H1 (cell line): ENCODE results near the gene TMSB15B. TPM values are rescaled to one million over a fixed set of nuclear protein-coding genes. Genes with fewer than 3 reads are reported as not detected.

Experiments
- CHD7 ChIP-seq: fragments of 300-600 bp; sonication (generic); IDR thresholded peaks from 2 replicates; pipeline ENCODE4 v1.7.1; 2012; ENCODE audit warnings: low read length, moderate library complexity, mild to moderate bottlenecking, inconsistent platforms; ENCODE audit not compliant: insufficient replicate concordance
- CTCF ChIP-seq, 3 experiments: IDR thresholded peaks; 1 replicate in 2 of 3; 2 replicates in 1 of 3; pipeline versions ENCODE4 v1.5.1 to v1.6.1; 2011; ENCODE audit warnings: low read length in 3 of 3, mild to moderate bottlenecking in 3 of 3, inconsistent platforms in 2 of 3, low read depth in 1 of 3, moderate library complexity in 1 of 3; ENCODE audit not compliant: insufficient read depth in 1 of 3; ENCODE audit errors: control extremely low read depth in 1 of 3
- KDM5A ChIP-seq: fragments of 200-600 bp; IDR thresholded peaks from 2 replicates; pipeline ENCODE4 v1.7.1; 2012; ENCODE audit warnings: mild to moderate bottlenecking, low read length, inconsistent platforms, mixed read lengths
- RAD21 ChIP-seq, 2 experiments: IDR thresholded peaks in 1 of 2; conservative IDR thresholded peaks in 1 of 2; 2 replicates each; pipeline ENCODE4 v1.6.1; 2011; ENCODE audit warnings: low read depth in 2 of 2, low read length in 2 of 2, improper control_type of control experiment in 1 of 2, inconsistent platforms in 1 of 2, mild to moderate bottlenecking in 1 of 2, moderate library complexity in 1 of 2
- SIN3A ChIP-seq, 2 experiments: IDR thresholded peaks in 1 of 2; conservative IDR thresholded peaks in 1 of 2; 2 replicates each; pipeline ENCODE4 v1.6.1; 2011 to 2012; ENCODE audit warnings: low read length in 2 of 2, improper control_type of control experiment in 1 of 2, low read depth in 1 of 2, mild to moderate bottlenecking in 1 of 2
- polyA plus RNA-seq, 7 experiments: library from polyadenylated mRNA; depleted of rRNA in 3 of 7; stranded (reverse) in 5 of 7; unstranded in 2 of 7; fragments of >200 nt in 5 of 7; fragments of 200-250 nt in 2 of 7; gene quantifications; 1 replicate in 5 of 7; 2 replicates in 1 of 7; 4 replicates in 1 of 7; pipeline versions ENCODE4 v1.2.1 to v1.2.3, GENCODE V29; 2011 to 2013; ENCODE audit warnings: missing spikeins in 2 of 7, mixed read lengths in 2 of 7
- total RNA-seq: library from RNA; stranded (reverse); fragmentation: NEBNext Ultra II Directional; extraction: Animal tissue kit (Norgen Biotek cat#: 25700); gene quantifications from 2 replicates; pipeline ENCODE4 v1.2.1, GENCODE V29; 2021

Gene TMSB15B
- total and polyA plus RNA-seq, 2 of the 8 experiments (the other 6 are each of a cell fraction or from before 2014, with no cell fraction given), result 11.7 to 12.1 TPM

DNA sequence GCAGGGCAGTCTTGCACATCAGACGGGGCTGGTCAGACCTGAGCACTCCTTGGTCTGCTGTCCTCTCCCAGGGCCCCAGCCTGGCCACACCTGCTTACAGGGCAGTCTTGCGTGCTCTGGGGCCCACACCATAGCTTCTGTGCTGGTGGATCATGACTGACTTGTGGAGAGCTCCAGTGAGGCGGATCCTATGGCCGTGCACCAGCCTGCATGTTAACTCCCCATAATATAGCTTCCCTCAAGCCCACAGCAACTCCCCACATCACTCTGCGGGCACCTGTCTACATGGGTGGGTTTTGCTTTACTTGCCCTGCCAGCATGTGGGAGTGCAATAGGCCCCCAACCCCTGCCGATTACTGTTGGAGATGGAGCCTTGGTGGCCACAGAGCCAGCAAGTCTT is 8.2 kb upstream of the TMSB15B start (continued):
- TF ChIP-seq CHD7 (no peak), CTCF (IDR thresholded peaks at IDR 0.05; ENCODE audit: control extremely low read depth in 1 of 3, insufficient read depth in 1 of 3, low read depth in 1 of 3, low read length in 3 of 3) (no peak), RAD21 (IDR thresholded peaks at IDR 0.05 in 1 of 2, conservative IDR thresholded peaks at IDR 0.05 in 1 of 2; ENCODE audit: low read depth in 2 of 2, low read length in 2 of 2) (no peak), SIN3A (conservative IDR thresholded peaks at IDR 0.05 in 1 of 2, IDR thresholded peaks at IDR 0.05 in 1 of 2; ENCODE audit: low read depth in 1 of 2, low read length in 2 of 2) (no peak), KDM5A (no peak)
